IPS DF 6.9 (cell line): ENCODE results near the gene SCGB2B2.

ENCODE experiments used
- DNase-seq: peaks from one replicate; pipeline ENCODE4 v3.0.0-alpha.2; 2013; ENCODE audit warnings: low read depth, low spot score
- H3K27ac ChIP-seq: one replicate; pipeline ENCODE4 v1.5.1; 2013; ENCODE audit warnings: low read length, control low read depth
- H3K27me3 ChIP-seq: 2 replicates; pipeline ENCODE4 v1.6.1; 2013; ENCODE audit warnings: mild to moderate bottlenecking, low read length; ENCODE audit not compliant: control insufficient read depth, insufficient read depth
- H3K36me3 ChIP-seq: 2 replicates; pipeline ENCODE4 v1.6.1; 2013; ENCODE audit warnings: low read length; ENCODE audit not compliant: control insufficient read depth, insufficient read depth
- H3K4me1 ChIP-seq: 2 replicates; pipeline ENCODE4 v1.6.1; 2013; ENCODE audit warnings: low read length; ENCODE audit not compliant: control insufficient read depth, insufficient read depth
- H3K4me3 ChIP-seq: 2 replicates; pipeline ENCODE4 v1.5.1; 2013; ENCODE audit warnings: mild to moderate bottlenecking, low read length
- H3K9me3 ChIP-seq: 2 replicates; pipeline ENCODE4 v1.6.1; 2013; ENCODE audit warnings: low read length, inconsistent platforms; ENCODE audit not compliant: control insufficient read depth, insufficient read depth
- WGBS: extraction: QIAGEN DNeasy Blood & Tissue Kit; methylation state at CpG from one replicate; pipeline ENCODE4 v1.1.7; 2013; ENCODE audit warnings: mixed read lengths, missing lambda C conversion rate; ENCODE audit not compliant: insufficient read length, insufficient coverage; 5-methylcytosine and 5-hydroxymethylcytosine counted together

The SCGB2B2 gene

DNA sequence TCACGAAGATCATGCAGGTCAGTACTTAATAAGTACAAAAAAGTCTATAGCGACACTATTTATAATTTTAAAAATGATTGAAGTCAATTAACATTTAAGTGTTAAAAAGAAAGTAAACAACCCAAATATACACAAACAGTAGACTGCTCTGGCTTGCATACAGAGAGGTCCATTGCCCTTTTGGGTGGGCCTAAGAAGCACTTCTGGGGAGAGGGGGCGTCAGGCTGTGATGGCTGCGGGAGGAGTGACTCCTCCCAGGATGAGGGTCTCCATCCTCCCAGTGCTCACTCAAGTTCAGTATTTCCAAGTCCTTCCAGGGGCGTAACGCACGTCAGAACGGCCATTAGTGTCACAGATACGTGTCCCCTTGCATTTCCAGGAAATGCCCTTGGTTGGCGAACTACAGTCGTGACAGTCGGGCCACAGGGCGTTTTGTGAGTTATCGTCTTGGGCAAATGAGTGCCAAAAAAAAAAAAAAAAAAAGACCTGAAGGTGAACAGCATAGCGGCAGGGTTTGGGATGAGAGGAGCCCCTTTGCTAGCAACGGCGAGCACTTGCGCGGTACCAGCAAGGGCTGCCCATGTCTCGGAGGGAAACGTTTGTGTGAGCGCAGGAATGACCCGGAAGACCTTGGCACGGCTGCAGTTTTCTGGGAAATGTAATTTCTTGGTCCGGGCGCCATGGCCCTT is at the start of gene SCGB2B2:
Gene SCGB2B2 (minus strand): TSS at position 463 of the 689 bp plus-strand sequence. CDS start 82,596 bp downstream, outside the sequence.
- no peak within 1 kb of the TSS for H3K27ac ChIP-seq
- no peaks in the 10 kb centered on the region for H3K36me3 ChIP-seq
- peak; percentile 39 for DNase-seq
- H3K9me3 ChIP-seq: no peaks in the 10 kb centered on the region
- no CpG with 5 or more reads among the region's 26 CpGs for WGBS
- H3K4me3 ChIP-seq: peak within 1 kb of the TSS; percentile 85; the same call in 1 of the 2 replicates
- no peaks in the 10 kb centered on the region for H3K4me1 ChIP-seq
- no peaks in the 10 kb centered on the region for H3K27me3 ChIP-seq

DNA sequence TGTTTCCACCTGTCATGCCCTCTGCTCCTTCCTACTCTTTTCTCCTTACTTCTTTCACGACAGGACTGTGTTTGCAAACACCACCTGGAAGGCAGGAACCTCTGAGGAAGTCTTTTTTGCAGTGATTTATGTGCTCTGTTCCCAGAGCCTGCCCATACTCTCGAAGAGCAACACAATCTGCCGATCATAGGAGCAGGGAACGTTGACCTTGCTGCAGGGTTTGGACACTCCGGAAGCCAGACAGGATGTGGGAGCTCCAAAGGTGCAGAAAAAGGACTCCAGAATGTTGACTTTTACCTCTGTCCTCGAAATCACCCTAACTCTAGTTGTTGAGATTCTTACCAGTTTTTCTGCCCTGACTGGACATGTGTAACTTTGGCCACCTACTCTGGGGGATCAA is 48.4 kb upstream of the SCGB2B2 start:
- WGBS: no CpG with 5 or more reads among the region's 6 CpGs
- no peaks in the 10 kb centered on the region for H3K36me3 ChIP-seq
- no peak for DNase-seq
- no peak overlapping the region for H3K4me3 ChIP-seq
- no peaks in the 10 kb centered on the region for H3K27me3 ChIP-seq
- no peak overlapping the region for H3K27ac ChIP-seq
- H3K9me3 ChIP-seq: no peaks in the 10 kb centered on the region
- no peaks in the 10 kb centered on the region for H3K4me1 ChIP-seq

- Histone ChIP-seq H3K36me3 (no peaks in the 10 kb centered on the region), H3K9me3 (no peaks in the 10 kb centered on the region), H3K27me3 (no peaks in the 10 kb centered on the region), H3K27ac (no peak overlapping the region), H3K4me3 (no peak overlapping the region), H3K4me1 (no peaks in the 10 kb centered on the region)
- WGBS: no CpG with 5 or more reads among the region's 11 CpGs
- DNase-seq: no peak
Measured at GRCh38 chr19:34722353-34722752, 45.4 kb upstream of the SCGB2B2 start.

DNA sequence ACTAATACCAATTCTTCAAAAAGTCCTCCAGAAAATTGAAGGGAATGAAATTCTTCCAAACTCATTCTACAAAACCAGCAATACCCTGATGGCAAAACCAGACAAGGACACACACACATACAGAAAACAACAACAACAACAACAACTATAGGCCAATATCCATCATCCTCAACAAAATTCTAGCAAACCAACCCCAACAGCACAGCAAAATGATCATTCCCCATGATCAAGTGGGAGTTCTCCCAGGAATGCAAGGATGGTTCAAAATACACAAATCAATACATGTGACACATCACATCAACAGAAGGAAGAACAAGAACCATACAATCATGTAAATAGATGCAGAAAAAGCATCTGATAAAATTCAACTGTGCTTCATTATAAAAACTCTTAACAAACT is 38.4 kb upstream of the SCGB2B2 start:
- H3K27me3 ChIP-seq: no peaks in the 10 kb centered on the region
- H3K9me3 ChIP-seq: peaks cover 2% of the 10 kb centered on the region
- H3K36me3 ChIP-seq: no peaks in the 10 kb centered on the region
- no peak overlapping the region for H3K27ac ChIP-seq
- no peak for DNase-seq
- H3K4me1 ChIP-seq: no peaks in the 10 kb centered on the region
- no peak overlapping the region for H3K4me3 ChIP-seq

DNA sequence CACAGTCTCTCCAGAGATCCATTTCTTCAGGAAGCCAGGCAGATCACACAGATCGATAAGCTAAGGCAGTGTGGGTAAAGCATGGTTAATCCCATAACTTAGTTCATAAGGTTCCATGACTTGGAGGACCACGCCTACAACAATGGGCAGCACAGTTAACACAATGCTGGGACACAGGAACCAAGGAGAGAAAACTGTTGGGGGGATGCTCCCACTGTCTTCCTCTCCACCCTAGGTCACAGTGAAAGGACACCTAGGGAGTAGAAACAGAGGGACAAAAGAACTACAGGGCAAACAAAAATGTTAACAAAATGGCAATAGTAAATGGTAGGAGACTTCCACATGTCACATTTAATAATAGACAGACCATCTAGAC is 36.3 kb upstream of the SCGB2B2 start:
- no peak for DNase-seq
- H3K27ac ChIP-seq: no peak overlapping the region

GRCh38 chr19:34712395-34713261 is 35.7 kb upstream of the SCGB2B2 start:
- no peaks in the 10 kb centered on the region for H3K27me3 ChIP-seq
- DNase-seq: no peak

More for the DNA sequence above, 36.3 kb upstream of the SCGB2B2 start:
- Histone ChIP-seq H3K27me3 (no peaks in the 10 kb centered on the region), H3K4me3 (no peak overlapping the region), H3K36me3 (no peaks in the 10 kb centered on the region), H3K4me1 (no peaks in the 10 kb centered on the region), H3K9me3 (peaks cover 2% of the 10 kb centered on the region)
- WGBS: no CpG with 5 or more reads among the region's 2 CpGs

GRCh38 chr19:34711890-34712289 is 34.9 kb upstream of the SCGB2B2 start:
- H3K36me3 ChIP-seq: no peaks in the 10 kb centered on the region
- WGBS: no CpG with 5 or more reads among the region's 6 CpGs
- no peaks in the 10 kb centered on the region for H3K27me3 ChIP-seq
- no peaks in the 10 kb centered on the region for H3K4me1 ChIP-seq
- DNase-seq: no peak
- H3K4me3 ChIP-seq: no peak overlapping the region
- peaks cover 2% of the 10 kb centered on the region for H3K9me3 ChIP-seq
- H3K27ac ChIP-seq: no peak overlapping the region

More at GRCh38 chr19:34712395-34713261, 35.7 kb upstream of the SCGB2B2 start:
- no CpG with 5 or more reads among the region's 11 CpGs for WGBS
- no peak overlapping the region for H3K4me3 ChIP-seq
- no peaks in the 10 kb centered on the region for H3K4me1 ChIP-seq
- H3K27ac ChIP-seq: no peak overlapping the region
- H3K9me3 ChIP-seq: peaks cover 2% of the 10 kb centered on the region
- no peaks in the 10 kb centered on the region for H3K36me3 ChIP-seq

DNA sequence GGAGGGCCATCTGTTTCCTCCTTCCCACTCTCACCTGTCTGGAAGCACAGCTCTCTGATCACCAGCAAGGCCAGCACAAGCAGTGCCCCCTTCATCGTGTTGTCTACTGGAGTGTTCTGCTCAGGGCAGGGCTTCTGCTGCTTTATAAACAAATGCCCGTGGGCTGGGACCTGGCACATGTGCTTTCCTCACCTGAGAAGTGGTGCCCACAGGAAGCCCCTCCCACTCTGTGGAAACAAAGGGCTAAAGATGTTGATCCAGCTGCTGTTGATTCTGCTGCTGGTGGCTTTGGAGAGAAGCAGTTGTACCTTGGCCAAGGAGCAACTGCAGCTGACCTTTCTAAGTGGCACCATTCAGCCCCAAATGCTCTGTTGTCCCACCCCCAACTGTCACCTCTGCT is 30.7 kb upstream of the SCGB2B2 start:
- Histone ChIP-seq H3K27ac (no peak overlapping the region), H3K4me3 (no peak overlapping the region), H3K4me1 (no peaks in the 10 kb centered on the region), H3K36me3 (no peaks in the 10 kb centered on the region), H3K9me3 (0 out of 2 replicates have a peak, but pooled peaks cover 1% of the 10 kb centered on the region), H3K27me3 (no peaks in the 10 kb centered on the region)
- WGBS: no CpG with 5 or more reads among the region's 2 CpGs
- no peak for DNase-seq

DNA sequence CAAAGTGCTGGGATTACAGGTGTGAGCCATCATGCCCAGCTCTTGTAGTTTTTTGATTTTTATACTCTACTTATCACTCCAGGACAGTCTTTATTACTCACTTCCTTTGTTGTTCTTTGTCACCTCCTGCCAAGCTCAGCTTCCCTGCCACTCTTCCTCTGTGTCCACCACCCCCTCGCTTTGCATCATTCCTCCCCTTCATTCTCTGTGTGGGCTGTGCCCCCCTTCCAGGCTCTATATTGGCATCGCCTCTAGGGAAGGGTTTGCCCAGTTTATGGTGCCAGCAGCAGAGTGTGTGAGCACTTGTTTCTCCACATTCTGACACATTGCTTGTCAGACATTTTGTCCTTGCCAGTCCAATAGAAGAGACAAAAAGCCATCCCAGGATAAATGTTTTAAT is 15.6 kb upstream of the SCGB2B2 start:
- Histone ChIP-seq H3K4me3 (no peak overlapping the region), H3K27me3 (no peaks in the 10 kb centered on the region), H3K36me3 (no peaks in the 10 kb centered on the region), H3K27ac (no peak overlapping the region), H3K4me1 (no peaks in the 10 kb centered on the region; the same call in 1 of the 2 replicates), H3K9me3 (no peaks in the 10 kb centered on the region)
- WGBS: no CpG with 5 or more reads among the region's 2 CpGs
- DNase-seq: no peak

DNA sequence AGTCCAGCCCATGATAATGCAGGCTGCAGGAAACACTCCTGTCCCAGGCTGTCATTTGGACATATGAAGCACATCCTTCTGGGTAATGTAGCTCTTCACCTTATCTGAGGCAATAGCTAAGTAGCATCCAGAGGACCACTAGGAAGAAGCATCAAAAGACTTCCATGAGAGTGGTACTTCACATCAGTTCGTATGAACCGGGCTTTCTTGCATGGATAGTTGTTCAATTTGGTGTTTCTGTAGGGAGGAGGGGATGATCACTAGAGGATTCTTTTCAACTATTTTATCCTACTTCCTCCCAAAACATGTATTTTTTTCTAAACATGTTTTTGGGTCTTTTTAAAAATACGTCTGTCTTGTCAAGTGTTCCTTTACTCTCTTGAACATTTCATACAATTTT is 13.4 kb upstream of the SCGB2B2 start:
- Histone ChIP-seq H3K27ac (no peak overlapping the region), H3K9me3 (no peaks in the 10 kb centered on the region), H3K4me3 (no peak overlapping the region), H3K27me3 (no peaks in the 10 kb centered on the region), H3K4me1 (no peaks in the 10 kb centered on the region; the same call in 1 of the 2 replicates), H3K36me3 (no peaks in the 10 kb centered on the region)
- WGBS: 100% methylated on average over 1 of the region's 3 CpGs
- DNase-seq: no peak
